D341Med (cell line): ENCODE results near the gene LAMTOR5.
"Not testable (repeated sequence)": the region's sequence is repeated elsewhere in the genome, so short reads cannot be mapped to it uniquely, and the experiment has no call there.

Experiments used
- DNase-seq: peaks from one replicate; pipeline ENCODE4 v3.0.0; 2012; ENCODE audit warnings: low spot score

LAMTOR5 gene

DNA sequence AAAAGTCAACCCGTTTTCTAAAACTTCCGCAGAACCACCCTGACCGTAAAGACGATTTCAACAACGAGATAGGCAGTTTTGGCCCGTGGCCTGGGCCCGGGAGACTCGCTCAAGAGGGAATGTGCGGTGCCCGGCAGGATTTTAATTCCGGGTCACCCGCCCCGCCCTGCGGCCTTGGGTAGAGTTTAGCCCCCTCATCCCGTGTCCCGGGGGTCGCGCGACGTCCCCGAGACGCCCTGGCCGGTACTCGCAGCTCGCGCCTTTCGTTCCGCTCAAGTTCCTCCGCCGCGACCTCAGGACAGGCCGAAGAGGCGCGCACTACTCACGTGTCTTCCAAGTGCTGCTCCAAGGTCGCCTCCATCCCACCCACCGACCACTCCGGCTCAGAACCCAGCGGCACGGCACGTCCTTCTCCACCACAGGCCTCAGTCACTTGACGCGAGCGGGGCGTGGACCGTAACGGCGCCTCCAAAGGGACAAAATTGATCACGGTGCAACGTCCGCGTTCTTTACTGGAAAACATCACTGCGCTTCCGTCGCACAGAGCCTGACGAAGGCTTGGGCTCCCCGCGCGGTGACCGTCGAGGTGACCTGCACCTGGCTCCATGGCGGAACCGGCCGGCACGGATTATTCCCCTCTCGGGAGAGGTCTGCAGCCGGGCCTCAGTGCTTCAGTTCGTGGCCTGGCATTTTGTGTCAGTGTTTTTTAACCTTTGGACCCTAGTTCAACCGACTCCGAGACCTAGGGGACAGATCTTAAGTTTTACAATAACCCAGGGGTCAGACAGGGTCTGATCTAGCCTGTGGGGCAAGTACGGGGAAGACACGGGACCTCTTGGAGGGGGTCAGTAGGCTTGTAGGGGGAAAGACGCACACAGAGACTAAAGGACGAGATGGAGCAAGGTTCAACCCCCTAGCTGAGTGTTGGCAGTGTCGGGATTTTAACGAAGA is at the start of gene LAMTOR5:
TSS of gene LAMTOR5 (minus strand) at position 435 of the 951 bp plus-strand sequence. CDS start at position 361, 74 bp downstream.
- peak; percentile 86 for DNase-seq

DNA sequence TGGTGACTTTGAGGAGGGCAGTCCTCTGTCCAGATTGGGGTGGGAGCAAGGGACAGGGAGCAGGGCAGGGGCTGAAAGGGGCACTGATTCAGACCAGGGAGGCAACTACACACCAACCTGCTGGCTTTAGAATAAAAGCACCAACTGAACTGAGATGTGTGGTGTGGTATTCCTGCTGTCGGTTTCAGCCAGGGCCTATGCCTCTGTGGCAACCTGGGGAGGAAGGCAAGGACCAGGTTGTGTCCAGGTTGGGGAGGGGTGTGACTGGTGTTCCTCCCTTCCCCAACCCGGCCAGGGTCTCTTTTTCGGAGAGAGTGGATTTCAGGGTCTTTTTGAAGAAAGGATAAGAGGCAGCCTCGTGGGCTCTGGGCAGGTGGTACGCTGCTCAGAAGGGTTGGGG is 49.7 kb upstream of the LAMTOR5 start:
- no peak for DNase-seq

DNA sequence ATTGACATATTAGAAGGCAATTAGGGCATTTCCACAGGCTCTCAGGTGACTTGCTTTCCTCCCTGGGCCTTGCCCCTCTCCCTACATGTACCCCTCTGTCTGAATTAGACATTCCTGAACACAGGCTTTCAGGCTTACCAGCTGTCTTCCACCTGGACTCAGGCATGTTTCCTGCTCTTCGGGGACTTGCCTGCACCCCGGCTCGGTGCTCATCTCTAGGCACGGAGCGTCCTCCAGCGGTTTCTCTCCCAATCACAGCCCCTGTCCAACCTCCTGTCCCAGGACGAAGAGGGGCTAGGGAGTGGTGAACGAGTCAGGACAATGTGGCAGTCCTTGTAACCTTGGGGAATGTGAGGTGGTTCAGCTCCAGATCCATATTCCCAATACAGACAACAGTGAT is 47.7 kb upstream of the LAMTOR5 start:
- DNase-seq = no peak

DNA sequence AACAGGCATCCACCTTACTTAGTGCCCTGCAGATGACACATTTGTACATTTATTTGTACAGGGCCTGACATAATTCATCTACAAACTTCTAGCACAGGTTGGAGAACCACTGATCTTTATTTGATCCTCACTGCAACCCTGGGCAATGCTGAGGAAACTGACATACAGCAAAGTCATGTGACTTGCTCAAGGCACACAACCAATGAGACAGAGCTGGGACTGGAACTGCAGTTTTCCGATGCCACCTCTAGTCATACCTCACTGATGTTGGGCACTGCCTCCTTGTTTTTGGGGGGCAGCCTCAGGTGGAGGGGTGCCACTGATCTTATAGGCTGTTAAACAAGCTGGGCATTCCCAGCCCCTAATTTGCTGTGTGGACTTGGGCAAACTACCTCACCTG is 46.8 kb upstream of the LAMTOR5 start:
- no peak for DNase-seq

DNA sequence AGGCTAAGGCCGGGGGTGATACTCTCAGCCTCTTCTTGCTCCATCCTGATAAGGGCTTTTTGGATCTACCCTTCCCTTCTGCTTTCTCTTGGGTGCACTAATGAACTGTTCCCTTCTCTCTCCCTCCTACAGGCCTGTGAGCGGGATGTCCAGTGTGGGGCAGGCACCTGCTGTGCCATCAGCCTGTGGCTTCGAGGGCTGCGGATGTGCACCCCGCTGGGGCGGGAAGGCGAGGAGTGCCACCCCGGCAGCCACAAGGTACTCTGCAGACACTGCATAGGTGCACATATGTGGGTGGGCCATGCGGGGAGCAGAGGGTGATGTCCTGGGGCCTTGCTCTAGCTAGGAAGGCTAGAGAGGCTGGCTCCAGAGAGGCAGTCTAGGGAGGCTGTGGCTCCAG is 46.3 kb upstream of the LAMTOR5 start:
- no peak for DNase-seq

DNA sequence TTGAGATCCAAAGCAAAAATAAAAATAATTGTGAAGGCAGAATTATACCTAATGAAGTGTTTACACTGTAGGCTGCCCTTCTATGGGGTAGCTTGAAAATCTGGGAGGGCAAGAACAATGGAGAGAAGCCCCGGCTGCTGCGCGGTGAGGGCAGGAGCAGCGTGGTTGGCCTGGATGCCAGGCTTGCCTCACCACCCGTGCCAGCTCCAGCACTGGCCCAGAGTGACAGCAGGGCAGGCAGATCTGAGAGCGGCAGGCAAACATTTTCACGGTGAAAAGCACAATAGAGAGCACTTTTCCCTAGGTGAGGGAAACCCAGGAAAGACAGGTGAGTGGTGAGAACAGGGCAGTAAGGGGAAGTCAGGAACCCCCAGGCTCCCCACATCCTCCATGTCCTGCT is 44.8 kb upstream of the LAMTOR5 start:
- DNase-seq = no peak

DNA sequence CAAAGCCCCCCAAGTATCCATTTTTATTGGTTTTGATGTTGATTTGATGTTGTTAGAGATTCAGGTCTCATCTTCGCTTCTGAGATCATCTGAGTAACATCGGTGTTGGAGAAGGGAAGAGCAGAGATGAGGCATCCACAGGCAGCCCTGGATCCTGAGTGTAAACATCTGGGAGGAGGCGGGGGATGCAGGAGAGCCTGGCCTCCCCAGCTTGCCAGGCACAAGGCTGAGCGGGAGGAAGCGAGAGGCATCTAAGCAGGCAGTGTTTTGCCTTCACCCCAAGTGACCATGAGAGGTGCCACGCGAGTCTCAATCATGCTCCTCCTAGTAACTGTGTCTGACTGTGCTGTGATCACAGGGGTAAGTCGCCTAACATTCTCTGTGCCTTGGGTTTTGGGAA is 43.4 kb upstream of the LAMTOR5 start, which contains the start of gene PROK1:
TSS of gene PROK1 (plus strand) at position 221 of the 400 bp plus-strand sequence. CDS start at position 289, 68 bp downstream.
- no peak for DNase-seq

DNA sequence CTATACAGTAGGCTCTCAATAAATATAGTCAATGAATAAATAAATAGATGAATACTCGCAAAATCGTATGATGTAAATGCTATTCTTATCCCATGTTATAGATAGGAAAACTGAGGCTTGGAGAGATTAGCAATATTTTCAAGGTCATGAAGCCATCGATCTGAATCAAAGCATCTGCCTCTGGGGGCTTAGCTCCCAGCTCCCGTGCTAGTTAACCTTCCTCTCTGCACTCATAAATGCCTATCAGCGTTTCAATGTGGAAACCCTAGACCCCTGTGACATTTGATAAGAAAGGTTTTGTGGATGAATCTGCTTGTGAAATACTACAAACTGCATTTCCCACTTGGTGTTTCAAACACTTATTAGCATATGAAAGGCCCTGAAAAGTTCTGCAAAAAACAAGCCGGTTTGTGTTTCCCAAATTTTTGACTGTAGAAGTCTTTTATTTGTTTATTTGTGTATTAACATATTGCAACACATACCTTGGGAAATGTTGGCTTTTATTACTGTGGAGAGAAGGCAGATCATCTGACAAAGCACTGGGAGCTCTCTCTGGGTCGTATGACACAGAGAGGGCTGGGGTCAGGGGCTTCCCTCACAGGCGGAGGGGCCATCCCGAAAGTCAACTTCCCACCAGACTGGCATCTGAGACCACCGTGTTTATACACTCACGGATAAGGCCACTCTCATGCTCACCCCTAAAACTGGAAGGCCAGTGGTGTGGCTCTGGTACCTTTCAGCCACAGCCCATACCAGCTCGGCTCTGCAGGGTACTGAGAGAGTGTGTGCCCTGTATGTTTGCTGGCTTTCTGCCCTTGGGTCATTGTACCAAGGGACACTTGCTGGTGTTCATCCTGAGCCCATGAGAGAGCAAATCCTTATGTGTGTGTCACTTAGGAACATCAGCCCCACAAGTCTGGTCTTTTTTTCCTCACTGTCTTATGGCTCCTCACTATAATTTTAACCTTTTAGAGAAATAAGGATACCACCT is 42.5 kb upstream of the LAMTOR5 start:
- no peak for DNase-seq

DNA sequence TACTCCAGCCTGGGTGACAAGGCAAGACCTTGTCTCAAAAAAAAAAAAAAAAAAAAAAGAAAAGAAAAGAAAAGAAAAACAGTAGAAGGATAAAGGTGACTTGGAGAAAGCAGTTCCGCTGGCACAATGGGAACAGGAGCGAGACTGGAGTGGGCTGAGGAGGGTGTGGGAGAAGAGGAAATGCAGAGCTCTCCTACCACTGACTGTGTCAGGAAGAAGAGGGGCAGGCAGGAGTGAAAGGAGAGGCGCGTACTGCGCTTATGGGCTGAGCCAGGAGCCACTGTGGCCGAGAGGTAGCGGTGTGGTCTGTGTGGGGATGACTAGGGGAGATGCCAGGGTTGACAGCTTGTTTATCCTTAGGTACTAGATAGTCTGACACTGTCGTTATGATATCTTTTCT is 37.1 kb upstream of the LAMTOR5 start:
- DNase-seq = no peak

DNA sequence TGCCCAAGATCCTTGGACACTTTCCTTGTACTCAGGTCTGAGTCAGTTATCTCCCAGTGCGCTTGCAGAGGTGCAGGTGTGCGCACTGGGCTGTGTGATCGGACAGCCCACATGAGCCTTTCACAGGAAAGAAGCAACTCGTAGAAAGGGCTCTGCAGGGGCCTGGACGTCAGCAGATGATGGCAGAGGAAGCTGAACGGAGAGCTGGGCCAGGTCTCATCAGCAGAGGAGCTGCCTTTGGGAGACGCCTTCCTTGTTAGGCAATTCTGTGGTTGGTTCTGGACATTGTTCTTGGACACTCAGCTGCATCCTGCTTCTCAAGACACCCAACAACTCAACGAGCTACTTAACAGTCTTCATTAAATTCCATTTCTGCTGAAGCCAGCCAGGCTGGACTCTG is 36.0 kb upstream of the LAMTOR5 start:
- no peak for DNase-seq

DNA sequence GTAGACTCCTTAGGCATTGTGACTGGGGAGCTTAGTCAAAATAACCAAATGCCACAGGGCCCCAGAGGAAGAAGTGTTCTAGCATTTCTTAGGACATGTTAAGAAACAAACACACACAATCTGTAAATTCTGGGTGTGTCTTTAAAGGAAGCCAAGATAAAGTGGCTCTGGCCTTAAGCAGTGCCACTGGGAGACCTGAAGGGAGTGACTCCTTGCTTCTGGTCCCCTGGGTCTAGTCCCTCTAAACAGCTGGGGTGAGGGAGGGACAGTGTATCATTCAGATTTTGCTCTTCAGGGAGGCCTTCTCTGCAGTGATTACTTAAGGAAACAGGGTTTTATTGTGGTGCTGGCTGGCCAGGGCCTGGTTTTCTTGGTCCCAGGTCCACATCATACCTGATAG is 34.4 kb upstream of the LAMTOR5 start:
- DNase-seq = no peak

DNA sequence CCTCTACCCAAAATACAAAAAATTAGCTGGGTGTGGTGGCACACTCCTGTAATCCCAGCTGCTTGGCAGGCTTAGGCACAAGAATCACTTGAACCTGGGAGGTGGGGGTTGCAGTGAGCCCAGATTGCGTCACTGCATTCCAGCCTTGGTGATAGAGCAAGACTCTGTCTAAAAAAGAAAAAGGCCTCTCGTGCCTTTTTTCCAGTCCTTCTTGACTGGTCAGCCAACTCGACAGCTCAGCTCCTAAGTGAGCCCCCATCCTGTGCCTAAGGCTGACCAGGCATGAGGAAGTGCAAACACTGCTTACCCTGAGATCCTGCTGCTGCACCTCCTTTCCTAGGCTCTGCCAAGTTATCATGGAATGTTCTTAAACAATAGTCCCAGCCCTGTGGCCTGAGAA is 33.4 kb upstream of the LAMTOR5 start:
- no peak for DNase-seq

DNA sequence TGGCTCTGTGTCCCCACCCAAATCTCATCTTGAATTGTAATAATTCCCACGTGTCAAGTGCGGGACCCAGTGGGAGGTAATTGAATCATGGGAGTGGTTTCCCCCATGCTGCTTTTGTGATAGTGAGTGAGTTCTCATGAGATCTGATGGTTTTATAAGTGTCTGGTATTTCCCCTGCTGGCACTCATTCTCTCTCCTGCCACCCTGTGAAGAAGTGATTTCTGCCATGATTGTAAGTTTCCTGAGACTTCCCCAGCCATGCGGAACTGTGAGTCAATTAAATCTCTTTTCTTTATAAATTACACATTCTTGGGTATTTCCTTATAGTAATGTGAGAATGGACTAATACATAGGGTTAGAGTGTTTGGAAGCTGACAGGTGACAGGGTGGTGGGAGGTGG is 32.4 kb upstream of the LAMTOR5 start:
- not testable (repeated sequence) for DNase-seq

DNA sequence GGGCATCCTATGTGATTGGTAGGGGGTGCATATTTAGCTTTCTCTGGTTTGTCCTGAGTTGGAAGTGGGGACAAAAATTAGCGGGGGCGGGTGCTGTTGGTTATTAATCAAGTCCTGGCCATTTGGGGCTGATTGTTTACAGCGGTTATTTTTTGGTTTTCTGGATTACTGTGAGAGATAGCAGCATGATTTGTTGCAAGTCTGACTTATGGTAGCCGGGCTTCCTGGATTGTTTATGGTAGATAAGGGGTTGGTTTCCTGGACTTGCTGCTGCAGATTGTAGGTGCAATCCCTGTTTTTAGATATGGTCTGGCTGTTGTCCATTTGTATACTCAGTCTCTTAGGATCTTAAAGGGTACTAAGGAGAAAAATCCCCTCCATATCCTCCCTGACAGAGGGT is 31.4 kb upstream of the LAMTOR5 start:
- DNase-seq = no peak

DNA sequence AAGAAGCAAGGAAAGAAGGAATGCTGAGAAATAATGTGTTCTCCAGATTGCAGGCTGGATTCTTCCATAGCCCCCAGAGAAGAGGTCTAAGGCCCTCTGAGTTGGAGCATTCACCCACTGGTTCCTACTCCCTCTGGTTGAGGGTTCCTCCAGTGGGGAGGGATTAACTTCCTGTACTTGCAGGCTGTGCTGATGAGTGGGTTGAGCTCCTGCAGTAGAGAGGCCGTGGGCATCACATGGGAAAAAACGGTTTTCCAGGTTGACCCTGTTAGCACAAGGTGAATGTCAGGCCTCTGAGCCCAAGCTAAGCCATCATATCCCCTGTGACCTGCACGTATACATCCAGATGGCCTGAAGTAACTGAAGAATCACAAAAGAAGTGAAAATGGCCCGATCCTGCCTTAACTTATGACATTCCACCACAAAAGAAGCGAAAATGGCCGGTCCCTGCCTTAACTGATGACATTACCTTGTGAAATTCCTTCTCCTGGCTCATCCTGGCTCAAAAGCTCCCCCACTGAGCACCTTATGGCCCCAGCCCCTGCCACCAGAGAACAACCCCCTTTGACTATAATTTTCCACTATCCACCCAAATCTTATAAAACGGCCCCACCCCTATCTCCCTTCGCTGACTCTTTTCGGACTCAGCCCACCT is 30.3 kb upstream of the LAMTOR5 start:
- not testable (repeated sequence) for DNase-seq

DNA sequence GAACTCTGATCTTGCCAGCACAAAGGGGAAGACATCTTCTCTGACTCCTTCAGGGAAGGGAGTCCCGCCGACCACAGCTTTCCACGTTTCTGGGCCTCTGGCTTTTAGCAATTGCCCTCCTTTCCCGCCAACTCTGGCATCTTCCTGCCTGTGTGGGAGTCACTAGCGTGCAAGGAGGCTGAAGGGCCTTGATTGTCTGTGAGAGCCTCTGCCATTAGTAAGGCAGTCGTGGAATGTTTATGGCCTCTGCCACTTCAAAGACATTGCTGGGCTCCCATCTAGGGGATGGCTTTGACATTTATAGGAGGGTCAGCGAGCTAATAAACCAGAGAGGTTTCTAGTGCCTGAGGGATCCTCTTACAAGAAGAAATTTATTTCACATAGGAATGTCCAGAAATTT is 29.1 kb upstream of the LAMTOR5 start:
- DNase-seq = no peak

DNA sequence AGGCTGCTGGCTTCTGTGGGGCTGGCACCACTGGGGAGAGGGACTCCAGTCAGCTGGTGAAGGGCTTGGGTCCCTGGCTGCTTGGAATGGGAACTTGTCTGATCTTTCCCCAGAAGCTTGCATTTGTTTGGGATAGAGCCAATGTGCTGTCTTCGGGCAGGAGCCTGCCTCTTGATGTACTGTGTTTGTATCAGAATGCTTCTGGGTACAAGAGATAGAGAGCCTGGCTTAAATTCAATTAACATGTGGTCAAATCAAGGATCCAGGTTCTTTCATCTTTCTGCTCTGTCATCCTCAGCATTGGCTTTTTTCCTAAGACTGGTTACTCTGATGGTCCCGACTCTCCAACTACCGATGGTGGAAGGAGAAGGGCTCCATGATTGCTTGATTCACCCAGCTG is 27.5 kb upstream of the LAMTOR5 start:
- DNase-seq = no peak

DNA sequence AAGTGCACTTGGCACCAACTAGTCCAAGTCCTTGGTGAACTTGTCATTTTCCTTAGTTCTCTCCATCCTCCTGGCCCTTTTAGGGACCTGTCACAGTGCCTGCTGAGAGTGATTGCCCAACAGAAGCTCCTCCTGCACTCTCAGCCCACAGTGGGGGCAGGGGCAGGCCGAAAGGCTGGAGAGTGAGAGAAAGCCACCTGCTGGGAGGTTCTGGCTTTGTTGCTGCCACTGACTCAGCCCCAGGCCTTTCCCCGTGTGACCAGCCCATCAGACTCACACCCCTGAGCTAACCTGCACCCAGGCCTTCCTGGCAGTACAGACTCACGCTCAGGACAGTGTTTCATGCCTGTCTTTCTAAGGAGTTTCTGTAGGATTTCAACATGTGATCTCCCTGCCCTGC is 26.3 kb upstream of the LAMTOR5 start:
- DNase-seq = peak; percentile 42

DNA sequence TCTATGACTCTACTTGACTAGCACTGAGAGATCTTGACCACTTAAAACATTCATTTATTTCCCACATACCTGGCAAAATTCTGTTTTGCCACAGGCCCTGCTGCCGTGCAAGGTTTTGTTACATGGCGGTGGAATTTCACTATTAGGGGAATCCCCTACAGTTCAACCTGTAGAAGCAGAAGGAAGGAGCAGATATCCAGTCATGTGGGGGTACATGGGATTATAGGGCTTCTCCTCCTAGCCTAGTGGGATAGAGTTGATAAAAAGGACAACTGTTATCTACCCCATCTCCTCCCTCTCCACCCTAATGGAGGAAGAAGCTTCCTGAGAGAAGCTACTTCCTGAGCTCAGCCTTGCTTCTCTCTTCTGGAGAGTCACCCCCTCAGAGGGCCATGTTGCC is 25.7 kb upstream of the LAMTOR5 start:
- no peak for DNase-seq

DNA sequence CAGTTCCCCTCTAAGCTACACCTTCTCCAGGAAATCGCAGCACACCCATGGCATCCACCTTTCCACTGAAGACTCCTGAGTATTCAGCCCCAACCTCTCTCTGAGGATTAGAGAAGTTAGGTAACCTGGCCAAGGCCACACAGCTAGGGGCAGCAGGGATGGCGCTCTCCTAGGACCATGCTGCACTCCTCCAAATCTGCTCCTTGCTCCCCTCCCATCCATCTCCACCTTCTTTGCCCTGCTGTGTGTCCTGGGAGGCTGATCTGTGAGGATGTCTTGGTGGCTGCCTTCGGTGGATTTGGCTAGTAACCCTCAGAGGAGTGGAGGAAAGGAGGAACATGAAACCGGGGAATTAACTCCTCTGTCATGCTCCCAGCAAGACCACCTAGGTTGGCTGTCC is 23.4 kb upstream of the LAMTOR5 start:
- DNase-seq = no peak

DNA sequence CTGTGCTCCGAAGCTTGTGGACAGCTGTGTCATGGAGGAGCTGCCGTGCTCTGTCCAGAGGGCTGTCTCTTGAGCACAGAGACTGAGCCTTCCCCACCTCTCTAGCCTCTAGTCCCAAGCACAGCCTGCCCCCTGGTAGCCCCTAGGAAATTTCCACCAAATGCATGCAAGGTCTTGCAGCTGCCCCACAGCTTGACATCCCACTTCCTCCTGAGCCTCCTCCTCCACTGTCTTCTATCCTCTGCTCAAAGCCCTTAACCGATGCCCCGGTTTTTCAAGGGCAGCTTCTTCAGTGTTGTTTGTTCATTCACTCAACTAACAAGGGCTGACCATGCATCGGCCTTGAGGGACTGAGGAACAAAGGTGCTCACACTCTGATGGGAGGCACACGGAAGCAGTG is 22.9 kb upstream of the LAMTOR5 start:
- DNase-seq = no peak

DNA sequence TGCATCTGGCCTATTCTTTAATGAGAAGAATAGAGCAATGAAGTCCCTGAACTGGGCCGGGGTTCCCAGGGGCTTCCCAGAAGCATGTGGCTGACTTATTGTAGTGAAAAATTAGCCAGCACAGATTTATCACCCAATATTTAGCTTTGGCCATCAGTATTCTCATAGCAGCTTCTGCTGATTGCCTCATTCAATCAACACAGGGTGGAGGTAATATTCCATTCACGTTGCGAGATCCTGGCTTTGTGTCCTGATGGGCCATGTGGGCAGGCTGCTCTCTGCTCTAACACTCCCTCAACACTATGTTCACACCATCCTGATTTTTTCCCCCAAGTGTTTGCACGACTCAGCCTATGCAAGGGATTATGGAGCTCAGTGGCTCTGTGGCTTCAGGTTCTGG is 21.5 kb upstream of the LAMTOR5 start:
- no peak for DNase-seq
